ENCODE measurements around the gene NUBPL.
"Not testable (repeated sequence)": the region's sequence is repeated elsewhere in the genome, so short reads cannot be mapped to it uniquely, and the experiment has no call there.

Gene NUBPL

GRCh38 chr14:31652900-31653299, 91.7 kb downstream of the NUBPL start:
- in situ Hi-C loops (cut with HindIII; ENCODE audit: low pct_ligation_motif_present, low pct_unique_long_range_greater_than_20kb, low sequenced_read_pairs); DNase-seq: not testable (repeated sequence)

DNA sequence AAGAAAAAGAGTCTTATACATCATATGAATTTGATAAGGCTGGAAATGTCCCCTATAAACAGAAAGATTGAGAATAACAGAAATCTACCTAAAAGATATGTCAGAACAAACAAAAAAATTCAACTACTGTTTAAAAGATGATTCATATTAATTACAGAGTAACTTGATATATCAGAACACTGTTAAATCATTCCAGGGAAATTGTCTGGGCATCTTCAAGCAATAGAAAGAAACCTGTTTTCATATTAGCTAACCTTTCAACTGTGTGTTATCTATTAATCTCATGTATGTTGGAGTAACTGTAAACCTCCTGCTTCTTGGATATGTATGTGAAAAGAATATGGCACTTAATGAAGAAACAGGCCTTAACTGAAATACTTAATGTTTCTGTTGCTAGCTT, 96.7 kb downstream of the NUBPL start:
- in situ Hi-C loops (cut with HindIII; ENCODE audit: low pct_ligation_motif_present, low pct_unique_long_range_greater_than_20kb, low sequenced_read_pairs) = no loop called here
- DNase-seq = no peak

- no peak for DNase-seq
- in situ Hi-C loops (cut with HindIII; ENCODE audit: low pct_ligation_motif_present, low pct_unique_long_range_greater_than_20kb, low sequenced_read_pairs) = no loop called here
Observed at GRCh38 chr14:31659278-31659677, 98.1 kb downstream of the NUBPL start.

- DNase-seq = no peak
- in situ Hi-C loops (cut with HindIII; ENCODE audit: low pct_ligation_motif_present, low pct_unique_long_range_greater_than_20kb, low sequenced_read_pairs) = no loop called here
Observed at GRCh38 chr14:31660191-31660590, 99.0 kb downstream of the NUBPL start.

- no peak for DNase-seq
- in situ Hi-C loops (cut with HindIII; ENCODE audit: low pct_ligation_motif_present, low pct_unique_long_range_greater_than_20kb, low sequenced_read_pairs) = no loop called here
Observed at GRCh38 chr14:31660728-31661127, 99.5 kb downstream of the NUBPL start.

- no peak for DNase-seq
- in situ Hi-C loops (cut with HindIII; ENCODE audit: low pct_ligation_motif_present, low pct_unique_long_range_greater_than_20kb, low sequenced_read_pairs) = no loop called here
Observed at GRCh38 chr14:31668348-31668747, 107.1 kb downstream of the NUBPL start.

DNA sequence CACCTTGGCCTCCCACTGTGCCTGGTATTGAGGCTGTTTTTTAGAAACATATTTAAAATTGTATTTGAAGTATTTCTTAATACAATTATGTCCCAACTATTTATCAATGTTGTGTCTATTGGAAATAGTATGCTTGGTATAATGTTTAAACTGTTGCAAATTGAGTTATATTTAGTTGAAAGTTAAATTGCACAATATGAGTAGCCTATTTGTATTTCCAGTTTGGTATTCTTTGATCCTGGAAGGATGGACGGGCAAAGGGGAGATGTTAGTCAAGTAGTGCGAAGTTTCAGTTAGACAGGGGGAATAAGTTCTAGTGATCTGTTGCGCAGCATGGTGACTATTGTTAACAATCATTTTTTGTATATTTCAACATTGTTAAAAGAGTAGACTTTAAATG, 111.5 kb downstream of the NUBPL start:
- no peak for DNase-seq
- in situ Hi-C loops (cut with HindIII; ENCODE audit: low pct_ligation_motif_present, low pct_unique_long_range_greater_than_20kb, low sequenced_read_pairs) = no loop called here

GRCh38 chr14:31677052-31677451, 115.8 kb downstream of the NUBPL start:
- in situ Hi-C loops (cut with HindIII; ENCODE audit: low pct_ligation_motif_present, low pct_unique_long_range_greater_than_20kb, low sequenced_read_pairs) = no loop called here
- DNase-seq = no peak

DNA sequence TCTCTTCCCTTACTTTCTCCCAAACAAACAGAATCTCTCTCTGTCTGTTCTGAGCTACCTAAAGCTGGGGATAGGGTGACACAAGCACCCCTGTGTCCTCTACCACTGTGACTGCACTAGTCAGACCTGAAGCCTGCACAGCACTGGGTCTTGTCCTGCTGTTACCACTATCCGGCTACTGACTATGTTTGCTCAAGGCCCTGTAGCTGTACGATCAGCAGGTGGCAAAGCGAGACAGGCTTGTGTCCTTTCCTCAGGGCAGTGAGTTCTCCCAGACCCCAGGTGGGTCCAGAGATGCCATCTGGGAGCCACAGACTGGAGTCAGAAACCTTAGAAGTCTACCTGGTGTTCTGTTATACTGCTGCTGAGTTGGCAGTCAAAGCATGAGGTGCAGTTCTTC, 116.4 kb downstream of the NUBPL start:
- DNase-seq = no peak
- in situ Hi-C loops (cut with HindIII; ENCODE audit: low pct_ligation_motif_present, low pct_unique_long_range_greater_than_20kb, low sequenced_read_pairs) = no loop called here

- in situ Hi-C loops (cut with HindIII; ENCODE audit: low pct_ligation_motif_present, low pct_unique_long_range_greater_than_20kb, low sequenced_read_pairs) = no loop called here
- no peak for DNase-seq
Observed at GRCh38 chr14:31678421-31679249, 117.4 kb downstream of the NUBPL start.

DNA sequence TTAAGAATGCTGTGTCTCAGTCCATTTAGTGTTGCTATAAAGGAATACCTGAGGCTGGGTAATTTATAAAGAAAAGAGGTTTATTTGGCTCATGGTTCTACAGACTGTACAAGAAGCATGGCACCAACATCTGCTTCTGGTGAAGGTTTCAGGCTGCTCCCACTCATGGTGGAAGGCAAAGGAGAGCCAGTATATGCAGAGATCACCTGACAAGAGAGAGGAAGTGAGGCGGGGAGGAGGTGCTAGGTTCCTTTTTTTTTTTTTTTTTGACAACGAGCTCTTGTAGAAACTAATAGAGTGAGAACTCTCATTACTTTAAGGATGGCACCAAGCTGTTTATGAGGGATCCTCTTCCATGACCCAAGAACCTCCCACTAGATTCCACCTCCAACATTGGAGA, 121.6 kb downstream of the NUBPL start:
- no peak for DNase-seq
- in situ Hi-C loops (cut with HindIII; ENCODE audit: low pct_ligation_motif_present, low pct_unique_long_range_greater_than_20kb, low sequenced_read_pairs) = no loop called here

DNA sequence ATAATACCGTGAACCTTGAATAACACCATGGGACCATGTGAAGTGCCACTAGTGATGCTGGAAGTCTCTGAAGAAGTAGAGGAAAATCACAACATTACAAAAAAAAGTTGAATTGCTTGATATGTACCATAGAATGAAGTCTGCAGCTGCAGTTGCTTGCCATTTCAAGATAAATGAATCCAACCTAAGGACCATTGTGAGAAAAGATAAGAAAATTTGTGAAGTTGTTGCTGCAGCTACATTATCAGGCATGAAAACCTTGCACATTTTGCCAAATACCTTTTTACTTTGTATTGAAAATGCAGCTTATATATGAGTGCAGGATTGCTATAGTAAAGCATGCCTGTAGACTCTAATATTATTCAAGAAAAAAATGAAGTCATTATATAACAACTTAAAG, 126.5 kb downstream of the NUBPL start:
- no peak for DNase-seq
- in situ Hi-C loops (cut with HindIII; ENCODE audit: low pct_ligation_motif_present, low pct_unique_long_range_greater_than_20kb, low sequenced_read_pairs) = no loop called here

GRCh38 chr14:31690056-31690455, 128.9 kb downstream of the NUBPL start:
- DNase-seq = no peak
- in situ Hi-C loops (cut with HindIII; ENCODE audit: low pct_ligation_motif_present, low pct_unique_long_range_greater_than_20kb, low sequenced_read_pairs) = no loop called here

DNA sequence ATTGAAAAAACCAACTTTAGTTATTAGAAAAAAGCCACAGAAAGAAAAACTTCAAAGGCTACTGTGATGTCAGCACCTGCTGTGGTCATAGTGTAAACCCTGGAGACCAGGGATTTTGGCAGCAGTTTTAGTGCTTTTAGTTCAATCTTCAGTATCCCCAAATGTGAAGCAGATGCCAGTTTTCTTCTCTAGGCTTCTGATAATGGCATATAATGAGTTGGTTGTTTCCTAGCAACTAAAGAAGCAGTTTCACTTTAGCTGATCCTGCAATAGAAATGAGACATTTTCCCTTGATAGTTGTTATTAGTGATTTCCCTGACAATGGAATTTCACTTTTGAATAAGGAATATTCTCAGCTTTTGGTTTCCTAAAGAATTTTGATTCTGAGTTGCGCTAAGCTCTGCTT, 131.2 kb downstream of the NUBPL start:
- no peak for DNase-seq
- in situ Hi-C loops (cut with HindIII; ENCODE audit: low pct_ligation_motif_present, low pct_unique_long_range_greater_than_20kb, low sequenced_read_pairs) = no loop called here

- DNase-seq = no peak
- in situ Hi-C loops (cut with HindIII; ENCODE audit: low pct_ligation_motif_present, low pct_unique_long_range_greater_than_20kb, low sequenced_read_pairs) = no loop called here
Observed at GRCh38 chr14:31696378-31696777, 135.2 kb downstream of the NUBPL start.

GRCh38 chr14:31699809-31700208, 138.6 kb downstream of the NUBPL start:
- in situ Hi-C loops (cut with HindIII; ENCODE audit: low pct_ligation_motif_present, low pct_unique_long_range_greater_than_20kb, low sequenced_read_pairs) = no loop called here
- no peak for DNase-seq

- DNase-seq = no peak
- in situ Hi-C loops (cut with HindIII; ENCODE audit: low pct_ligation_motif_present, low pct_unique_long_range_greater_than_20kb, low sequenced_read_pairs) = no loop called here
Observed at GRCh38 chr14:31700282-31701074, 139.3 kb downstream of the NUBPL start.

- in situ Hi-C loops (cut with HindIII; ENCODE audit: low pct_ligation_motif_present, low pct_unique_long_range_greater_than_20kb, low sequenced_read_pairs) = no loop called here
- DNase-seq = no peak
Observed at GRCh38 chr14:31702130-31702529, 140.9 kb downstream of the NUBPL start.

DNA sequence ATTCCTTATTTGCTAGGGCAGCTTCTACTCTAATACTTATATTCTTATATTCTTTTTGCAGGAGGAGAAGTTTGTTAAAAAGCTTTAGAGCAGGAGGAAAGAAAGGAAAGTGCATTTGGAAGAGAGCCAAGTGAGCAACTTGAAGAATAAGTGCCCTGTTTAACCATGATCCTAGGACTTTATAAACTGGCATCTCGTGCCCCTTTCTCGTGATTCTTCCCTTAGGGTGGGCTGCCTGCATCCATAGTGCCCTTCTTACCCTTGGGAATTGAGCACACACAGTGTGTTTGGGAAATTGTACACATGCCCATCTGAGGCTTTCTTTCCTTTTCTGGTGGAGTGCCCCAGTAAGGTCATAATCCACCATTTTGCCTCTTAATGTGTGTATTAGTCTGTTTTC, 141.9 kb downstream of the NUBPL start:
- in situ Hi-C loops (cut with HindIII; ENCODE audit: low pct_ligation_motif_present, low pct_unique_long_range_greater_than_20kb, low sequenced_read_pairs) = no loop called here
- no peak for DNase-seq

GRCh38 chr14:31705731-31706130, 144.5 kb downstream of the NUBPL start:
- DNase-seq = no peak
- in situ Hi-C loops (cut with HindIII; ENCODE audit: low pct_ligation_motif_present, low pct_unique_long_range_greater_than_20kb, low sequenced_read_pairs) = no loop called here
